ENCODE results near the gene SRCIN1. TPM values are rescaled to one million over a fixed set of nuclear protein-coding genes. Genes with fewer than 3 reads are reported as not detected.

The SRCIN1 gene
- total RNA-seq, 3 donors from 2014 or later, result 4.2 to 10.8 (median 8.8) TPM

- intact Hi-C loops (cut with DNase I; ENCODE audit: low total_unique reads), result no loop called here
- no peak overlapping the region for H3K4me3 ChIP-seq
- no peak overlapping the region for H3K27ac ChIP-seq
- no peaks in the 10 kb centered on the region for H3K9me3 ChIP-seq
- peaks cover 0 to 3% of the 10 kb centered on the region in 2 donors for H3K4me1 ChIP-seq
- TF ChIP-seq POLR2A (IDR thresholded peaks at IDR 0.05) (no peak), CTCF (IDR thresholded peaks at IDR 0.05) (no peak), POLR2AphosphoS5 (IDR thresholded peaks at IDR 0.05) (no peak)
- no peak for DNase-seq (ENCODE audit: low spot score in 2 of 2)
- no peaks in the 10 kb centered on the region for H3K36me3 ChIP-seq
- peaks cover 8 to 23% of the 10 kb centered on the region in 2 donors for H3K27me3 ChIP-seq
Observed at GRCh38 chr17:38564869-38565268, 40.9 kb downstream of the SRCIN1 start.

- Histone ChIP-seq H3K27ac (no peak overlapping the region), H3K4me1 (peaks cover 0 to 8% of the 10 kb centered on the region in 2 donors), H3K4me3 (no peak overlapping the region), H3K36me3 (no peaks in the 10 kb centered on the region), H3K9me3 (no peaks in the 10 kb centered on the region), H3K27me3 (peaks cover 8 to 23% of the 10 kb centered on the region in 2 donors)
- intact Hi-C loops (cut with DNase I; ENCODE audit: low total_unique reads), result no loop called here
- TF ChIP-seq POLR2A (IDR thresholded peaks at IDR 0.05), result no peak
- no peak for TF ChIP-seq CTCF (IDR thresholded peaks at IDR 0.05)
- no peak for TF ChIP-seq POLR2AphosphoS5 (IDR thresholded peaks at IDR 0.05)
- no peak for DNase-seq (ENCODE audit: low spot score in 2 of 2)
Observed at GRCh38 chr17:38564254-38564837, 41.4 kb downstream of the SRCIN1 start.

GRCh38 chr17:38563362-38564253 is 42.1 kb downstream of the SRCIN1 start:
- Histone ChIP-seq H3K27ac (no peak overlapping the region), H3K27me3 (peaks cover 8 to 23% of the 10 kb centered on the region in 2 donors), H3K36me3 (no peaks in the 10 kb centered on the region), H3K4me1 (peaks cover 0 to 8% of the 10 kb centered on the region in 2 donors), H3K9me3 (no peaks in the 10 kb centered on the region), H3K4me3 (no peak overlapping the region)
- TF ChIP-seq CTCF (IDR thresholded peaks at IDR 0.05) (no peak), POLR2A (IDR thresholded peaks at IDR 0.05) (no peak), POLR2AphosphoS5 (IDR thresholded peaks at IDR 0.05) (no peak)
- DNase-seq (ENCODE audit: low spot score in 2 of 2), result no peak
- intact Hi-C loops (cut with DNase I; ENCODE audit: low total_unique reads), result no loop called here

- Histone ChIP-seq H3K27ac (no peak overlapping the region), H3K27me3 (peaks cover 8 to 23% of the 10 kb centered on the region in 2 donors), H3K36me3 (no peaks in the 10 kb centered on the region), H3K9me3 (no peaks in the 10 kb centered on the region), H3K4me3 (no peak overlapping the region), H3K4me1 (peaks cover 0 to 8% of the 10 kb centered on the region in 2 donors)
- intact Hi-C loops (cut with DNase I; ENCODE audit: low total_unique reads), result no loop called here
- no peak for TF ChIP-seq POLR2AphosphoS5 (IDR thresholded peaks at IDR 0.05)
- TF ChIP-seq POLR2A (IDR thresholded peaks at IDR 0.05), result no peak
- no peak for TF ChIP-seq CTCF (IDR thresholded peaks at IDR 0.05)
- DNase-seq (ENCODE audit: low spot score in 2 of 2), result no peak
Observed at GRCh38 chr17:38562903-38563302, 42.8 kb downstream of the SRCIN1 start.

- intact Hi-C loops (cut with DNase I; ENCODE audit: low total_unique reads), result no loop called here
- H3K9me3 ChIP-seq, result no peaks in the 10 kb centered on the region
- peaks cover 8 to 20% of the 10 kb centered on the region in 2 donors for H3K27me3 ChIP-seq
- H3K27ac ChIP-seq, result no peak overlapping the region
- peaks cover 7 to 8% of the 10 kb centered on the region in 2 donors for H3K4me1 ChIP-seq
- DNase-seq (ENCODE audit: low spot score in 2 of 2), result no peak
- no peak overlapping the region for H3K4me3 ChIP-seq
- no peak for TF ChIP-seq POLR2A (IDR thresholded peaks at IDR 0.05)
- no peak for TF ChIP-seq POLR2AphosphoS5 (IDR thresholded peaks at IDR 0.05)
- TF ChIP-seq CTCF (IDR thresholded peaks at IDR 0.05), result no peak
- no peaks in the 10 kb centered on the region for H3K36me3 ChIP-seq
Observed at GRCh38 chr17:38562215-38562569, 43.6 kb downstream of the SRCIN1 start.

Measured in breast epithelium (tissue), 4 donors.